Epithelial cell of prostate (primary cell): ENCODE data around the gene MKKS.
"Not testable (repeated sequence)": the region's sequence is repeated elsewhere in the genome, so short reads cannot be mapped to it uniquely, and the experiment has no call there.

Experiments used
- DNase-seq: peaks from one replicate; pipeline ENCODE4 v3.0.0-alpha.2; 2011; ENCODE audit warnings: low read depth, low spot score
- H3K27ac ChIP-seq: fragments of 450-650 bp; 2 replicates; pipeline ENCODE4 v1.5.1; 2017; ENCODE audit warnings: mild to moderate bottlenecking

The MKKS gene

DNA sequence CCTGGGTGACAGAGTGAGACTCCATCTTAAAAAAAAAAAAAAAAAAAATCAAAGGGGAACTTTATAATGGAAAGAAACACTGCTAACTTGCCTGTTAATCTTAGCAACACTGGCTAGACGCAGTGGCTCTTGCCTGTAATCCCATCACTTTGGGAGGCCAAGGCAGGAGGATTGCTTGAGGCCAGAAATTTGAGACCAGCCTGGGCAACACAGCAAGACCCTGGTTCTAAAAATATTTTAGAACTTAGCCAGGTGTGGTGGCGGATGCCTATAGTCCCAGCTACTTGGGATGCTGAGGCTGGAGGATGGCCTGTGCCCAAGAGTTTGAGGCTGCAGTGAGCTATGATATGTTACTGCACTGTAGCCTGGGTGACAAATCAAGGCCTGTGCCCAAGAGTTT lies 16.8 kb downstream of the MKKS start:
- not testable (repeated sequence) for H3K27ac ChIP-seq, DNase-seq

DNA sequence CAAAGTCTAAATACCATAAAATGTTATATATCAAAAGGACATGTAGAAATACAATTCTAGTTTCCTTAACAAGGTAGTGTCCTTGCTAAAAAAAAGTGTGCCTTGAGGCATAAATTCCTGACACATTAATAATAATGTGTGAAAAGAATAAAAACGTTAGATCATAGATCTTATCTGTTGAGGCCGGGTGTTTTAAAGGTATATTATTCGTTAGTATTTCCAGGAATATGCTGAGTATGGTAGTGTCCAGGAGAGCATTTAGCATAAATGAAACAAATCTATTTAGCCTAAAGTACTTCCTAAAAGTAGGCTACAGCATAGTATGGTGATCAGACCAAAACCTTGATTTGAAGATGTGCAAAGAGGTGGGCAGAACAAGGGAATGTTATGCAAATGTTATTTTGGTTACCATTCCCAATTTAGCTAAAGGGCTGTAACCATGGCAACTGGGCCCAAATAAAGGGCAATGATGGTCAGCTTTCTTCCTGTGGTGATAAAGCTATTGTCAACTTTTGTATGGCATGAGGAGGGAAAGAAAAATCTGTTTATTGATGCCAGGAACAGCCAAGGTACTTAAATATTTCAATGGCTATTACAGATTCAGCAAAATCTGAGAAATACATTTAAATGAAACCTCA lies 18.9 kb downstream of the MKKS start:
- DNase-seq = no peak
- H3K27ac ChIP-seq = peak overlapping the region; percentile 4

DNA sequence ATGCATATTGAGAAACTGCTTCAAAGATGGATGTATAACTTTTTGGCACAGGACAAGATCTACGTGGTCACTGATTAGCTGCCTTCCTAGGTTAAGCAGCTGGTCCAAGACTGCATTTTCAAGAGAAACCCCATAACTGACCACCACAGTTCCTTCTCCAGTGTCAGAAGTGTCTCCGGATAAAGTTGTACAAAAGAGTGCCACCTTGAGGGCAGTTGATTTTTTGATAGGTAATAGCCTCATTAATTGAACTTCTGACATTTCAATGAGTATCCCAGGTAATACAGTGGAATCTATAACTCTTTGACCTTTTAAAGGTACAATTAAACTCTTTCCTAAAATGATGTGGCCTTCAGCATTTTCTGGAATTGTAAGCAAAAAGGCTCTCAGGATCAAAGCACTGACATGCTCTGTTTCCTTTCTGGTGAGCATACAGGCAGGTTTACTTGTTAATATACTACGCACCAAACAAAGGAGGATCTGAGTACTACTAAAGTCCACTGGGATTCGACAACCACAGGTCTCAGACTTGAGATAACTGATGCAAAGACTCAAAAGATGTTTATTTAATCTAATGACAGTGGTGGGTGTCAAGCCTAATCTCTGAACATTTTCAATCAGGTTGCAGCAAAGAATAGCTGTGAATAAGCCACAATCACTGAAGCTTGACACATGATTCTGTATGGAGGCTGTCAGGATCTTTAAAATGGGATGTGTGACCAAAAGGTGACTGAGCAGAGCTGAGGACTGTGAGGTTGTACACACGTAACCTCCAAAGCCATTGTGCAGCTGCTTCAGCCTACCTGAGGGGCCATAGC lies 21.2 kb downstream of the MKKS start:
- H3K27ac ChIP-seq = no peak overlapping the region
- no peak for DNase-seq

DNA sequence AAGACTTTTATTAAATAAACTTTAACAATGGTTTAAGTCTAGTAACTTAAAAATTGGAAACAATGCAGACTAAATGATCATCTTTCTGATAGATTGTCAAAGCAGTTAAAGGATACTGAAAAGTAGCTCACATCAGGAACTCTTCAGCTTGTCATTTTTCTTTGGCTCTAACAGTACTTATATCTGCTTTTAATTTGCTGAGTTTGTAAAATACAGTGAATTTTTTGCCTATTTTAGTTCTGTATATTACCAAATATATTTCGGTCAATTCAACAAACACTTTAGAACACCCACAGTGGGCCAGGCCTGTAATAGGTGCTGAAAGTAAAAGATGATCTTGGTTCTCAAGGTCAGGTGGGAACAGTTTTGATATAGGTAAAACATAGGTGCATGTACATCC lies 22.3 kb downstream of the MKKS start:
- H3K27ac ChIP-seq = no peak overlapping the region
- no peak for DNase-seq

DNA sequence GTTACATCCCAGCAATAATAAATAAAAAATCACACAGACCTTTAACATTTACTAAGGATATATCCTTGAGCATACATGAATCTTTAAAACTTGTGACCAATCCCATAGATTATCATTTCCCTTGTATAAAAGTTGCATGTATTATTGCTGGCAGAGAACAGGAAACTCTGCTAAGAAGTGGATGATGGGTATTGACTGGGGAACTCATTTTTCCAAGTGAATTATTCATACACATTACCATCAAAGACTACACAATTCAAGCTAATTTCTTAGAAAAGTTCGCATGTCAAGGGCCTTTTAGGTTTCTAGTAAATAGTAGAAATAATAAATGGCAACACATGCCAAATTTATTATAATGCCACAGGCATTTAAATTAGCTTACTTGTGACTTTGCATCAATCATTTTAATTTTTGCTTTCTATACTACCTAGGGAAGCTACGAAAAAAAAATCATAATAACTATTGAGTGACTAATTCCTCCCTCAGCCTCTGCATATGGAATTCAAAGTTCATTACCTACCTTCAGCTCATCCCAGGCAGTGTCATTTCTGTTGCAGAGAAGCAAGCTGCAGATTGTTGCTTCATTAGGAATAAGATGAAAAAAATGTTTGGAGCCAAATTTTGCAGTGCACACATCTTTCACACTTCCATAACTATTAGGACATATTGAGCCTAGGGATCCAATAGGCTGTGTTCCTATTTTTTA lies 25.8 kb downstream of the MKKS start:
- no peak for DNase-seq
- H3K27ac ChIP-seq = no peak overlapping the region

DNA sequence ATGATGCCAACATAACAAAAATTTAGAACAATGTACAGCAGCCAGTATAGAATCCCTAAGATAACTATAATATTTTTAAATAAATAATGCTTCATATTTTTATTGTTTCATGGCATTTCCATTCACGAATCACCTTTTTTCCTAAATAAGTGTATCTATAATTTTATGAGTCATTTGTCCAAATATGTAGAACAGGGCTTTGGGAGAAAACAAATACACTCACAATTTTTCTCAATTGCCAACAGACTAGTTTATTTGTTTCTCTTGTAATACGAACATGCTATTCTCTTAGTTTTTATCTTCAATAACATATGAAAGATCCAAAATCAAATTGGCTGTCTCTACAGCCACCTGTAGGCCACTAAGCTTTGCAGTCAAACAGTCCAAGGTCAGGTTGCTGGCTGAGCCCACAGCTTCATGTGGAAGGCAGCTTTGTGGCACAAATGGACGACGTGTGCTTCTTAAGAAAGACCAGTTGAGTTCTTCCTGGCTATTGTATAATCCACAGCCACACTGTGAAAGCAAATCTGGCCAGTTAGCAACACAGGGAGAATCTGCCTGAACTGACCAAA lies 29.0 kb downstream of the MKKS start:
- DNase-seq = no peak
- H3K27ac ChIP-seq = no peak overlapping the region

DNA sequence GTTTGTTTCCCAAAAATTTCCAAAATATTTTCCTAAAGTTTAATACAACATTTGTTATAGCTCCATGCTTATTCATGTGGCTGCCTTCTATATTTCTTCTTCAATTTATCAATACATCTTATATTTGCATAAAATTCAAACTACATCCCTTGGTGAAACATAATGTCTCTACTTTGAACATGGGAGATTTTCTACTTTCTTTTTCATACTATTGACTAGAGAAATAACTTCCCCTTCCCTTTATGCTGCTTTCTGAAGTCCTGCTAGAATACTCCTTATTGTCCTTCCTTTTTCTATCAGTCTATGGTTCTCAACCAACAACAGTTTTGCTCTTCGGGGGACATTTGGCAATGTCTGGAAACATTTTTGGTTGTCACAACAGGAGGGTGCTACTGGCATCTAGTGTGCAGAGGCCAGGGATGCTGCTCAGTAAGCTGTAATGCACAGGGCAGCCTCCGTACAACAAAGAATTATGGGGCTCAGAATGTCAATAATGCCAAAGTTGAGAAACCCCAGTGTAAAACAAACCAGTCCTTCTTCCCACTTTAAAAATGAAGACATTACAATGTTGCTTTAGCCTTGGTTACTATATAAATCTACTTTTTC lies 29.9 kb downstream of the MKKS start:
- no peak for DNase-seq

DNA sequence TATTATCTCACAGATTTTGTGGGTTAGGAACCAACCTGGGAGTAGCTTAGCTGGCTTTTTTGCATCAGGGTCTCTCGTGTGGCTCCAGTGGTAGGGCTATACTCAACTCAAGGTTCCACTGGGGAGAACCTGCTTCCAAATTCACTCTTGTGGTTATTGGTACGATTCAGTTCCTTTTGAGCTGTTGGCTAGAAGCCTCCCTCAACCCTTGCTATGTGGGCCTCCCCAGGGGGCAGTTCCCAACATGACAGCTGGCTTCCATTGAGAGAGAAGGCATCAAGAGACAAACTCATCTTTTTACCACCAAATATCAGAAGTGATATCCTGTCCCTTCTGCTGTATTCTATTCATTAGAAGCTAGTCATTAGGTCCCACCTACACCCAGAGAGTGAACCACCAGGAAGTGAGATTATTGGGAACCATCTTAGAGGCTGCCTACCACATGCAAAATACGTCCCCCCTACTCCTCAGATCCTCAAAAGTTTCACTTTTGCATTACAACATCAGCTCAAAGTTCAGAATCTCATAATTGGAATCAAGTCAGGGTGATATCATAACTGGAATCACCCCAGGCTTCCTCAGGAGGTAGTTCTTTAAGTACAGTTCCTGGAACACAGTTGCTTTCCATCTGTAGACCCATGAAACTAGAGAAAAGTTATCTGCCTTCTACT lies 30.9 kb downstream of the MKKS start:
- no peak overlapping the region for H3K27ac ChIP-seq
- no peak for DNase-seq

More for the DNA sequence above, 29.9 kb downstream of the MKKS start:
- H3K27ac ChIP-seq = no peak overlapping the region

DNA sequence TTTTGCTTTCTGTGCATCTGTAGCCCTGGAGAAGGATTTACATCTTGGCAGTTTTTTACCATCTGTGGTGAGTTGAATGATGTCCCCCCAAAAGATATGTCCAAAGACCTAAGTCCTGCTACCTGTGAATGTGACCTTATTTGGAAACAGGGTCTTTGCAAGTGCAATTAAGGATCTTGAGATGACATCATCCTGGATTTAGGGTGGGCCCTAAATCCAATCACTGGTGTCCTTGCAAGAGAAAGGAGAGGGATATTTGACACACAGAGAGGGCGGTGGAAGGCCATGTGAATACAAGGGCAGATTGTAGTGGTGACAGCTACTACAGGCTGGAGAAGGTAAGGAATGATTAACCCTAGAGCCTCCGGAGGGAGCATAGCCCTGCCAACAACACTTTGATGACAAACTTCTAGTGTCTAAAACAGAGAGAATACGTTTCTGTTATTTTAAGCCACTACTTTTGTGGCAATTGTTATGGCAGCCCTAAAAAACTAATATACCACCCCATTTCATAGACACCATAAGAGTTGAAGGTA lies 35.1 kb downstream of the MKKS start:
- DNase-seq = no peak

DNA sequence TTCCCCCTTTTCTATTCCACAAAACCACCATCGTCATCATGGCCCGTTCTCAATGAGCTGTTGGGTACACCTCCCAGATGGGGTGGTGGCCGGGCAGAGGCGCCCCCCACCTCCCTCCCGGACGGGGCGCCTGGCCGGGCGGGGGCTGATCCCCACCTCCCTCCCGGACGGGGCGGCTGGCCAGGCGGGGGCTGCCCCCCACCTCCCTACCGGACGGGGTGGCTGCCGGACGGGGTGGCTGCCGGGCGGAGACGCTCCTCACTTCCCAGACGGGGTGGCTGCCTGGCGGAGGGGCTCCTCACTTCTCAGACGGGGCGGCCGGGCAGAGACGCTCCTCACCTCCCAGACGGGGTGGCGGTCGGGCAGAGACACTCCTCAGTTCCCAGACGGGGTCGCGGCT lies 39.3 kb downstream of the MKKS start:
- DNase-seq, H3K27ac ChIP-seq: not testable (repeated sequence)

More for the DNA sequence above, 35.1 kb downstream of the MKKS start:
- no peak overlapping the region for H3K27ac ChIP-seq

DNA sequence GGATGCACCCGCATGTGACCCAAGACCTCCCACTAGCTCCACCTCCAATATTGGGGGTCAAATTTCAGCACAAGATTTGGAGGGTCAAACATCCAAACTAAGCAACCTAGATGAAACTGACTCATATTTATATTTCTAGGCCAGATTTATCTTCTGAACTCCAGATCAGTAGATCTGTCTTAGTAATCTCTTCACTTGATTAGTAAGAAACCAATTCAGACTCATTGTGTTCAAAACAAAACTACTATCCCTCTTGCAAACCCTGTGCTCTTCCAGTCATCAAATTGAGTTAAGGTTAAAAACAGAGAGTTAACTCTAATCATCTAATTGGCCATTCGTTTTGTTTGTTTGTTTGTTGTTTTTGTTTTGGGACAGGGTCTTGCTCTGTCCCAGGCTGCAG lies 43.3 kb downstream of the MKKS start:
- no peak for DNase-seq

DNA sequence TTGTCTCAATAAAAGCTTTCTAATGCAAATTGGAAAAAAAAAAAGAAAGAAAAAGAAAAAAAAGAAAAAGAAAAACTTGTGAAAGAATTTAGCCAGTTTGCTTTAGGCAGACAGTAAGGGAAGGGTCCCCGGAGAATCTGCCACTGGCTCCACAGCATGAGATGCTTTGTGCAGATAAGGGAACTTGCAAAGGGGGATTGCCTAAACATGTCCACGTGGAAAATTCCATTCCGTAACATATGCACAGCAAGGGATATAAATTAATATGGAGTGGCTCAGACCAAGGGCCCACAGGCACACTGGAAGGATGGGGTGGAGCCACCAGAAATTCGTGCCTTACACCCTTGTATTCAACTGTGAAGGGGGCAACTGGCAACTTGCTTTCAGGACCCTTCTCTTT lies 45.4 kb downstream of the MKKS start:
- H3K27ac ChIP-seq = no peak overlapping the region
- DNase-seq = no peak

More for the DNA sequence above, 43.3 kb downstream of the MKKS start:
- no peak overlapping the region for H3K27ac ChIP-seq

DNA sequence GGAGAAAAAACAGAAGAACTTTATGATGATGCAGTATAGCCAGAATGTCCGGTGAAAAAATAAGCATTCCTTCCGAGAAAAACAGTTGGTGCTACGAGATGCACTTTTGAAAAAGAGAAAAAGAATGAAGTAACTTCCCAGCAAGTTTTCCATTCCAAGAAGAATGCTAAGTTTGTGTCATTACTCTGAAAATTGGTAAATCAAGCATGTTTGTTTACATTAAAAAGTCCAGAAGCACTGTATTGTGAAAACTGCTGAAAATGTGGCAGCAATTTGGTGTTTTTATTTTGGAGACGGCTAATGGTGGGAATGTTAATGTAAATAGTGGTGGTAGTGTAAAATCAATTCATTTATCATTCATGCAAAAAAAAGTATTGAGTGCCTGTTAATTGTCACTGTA lies 46.3 kb downstream of the MKKS start:
- no peak overlapping the region for H3K27ac ChIP-seq
- DNase-seq = no peak

DNA sequence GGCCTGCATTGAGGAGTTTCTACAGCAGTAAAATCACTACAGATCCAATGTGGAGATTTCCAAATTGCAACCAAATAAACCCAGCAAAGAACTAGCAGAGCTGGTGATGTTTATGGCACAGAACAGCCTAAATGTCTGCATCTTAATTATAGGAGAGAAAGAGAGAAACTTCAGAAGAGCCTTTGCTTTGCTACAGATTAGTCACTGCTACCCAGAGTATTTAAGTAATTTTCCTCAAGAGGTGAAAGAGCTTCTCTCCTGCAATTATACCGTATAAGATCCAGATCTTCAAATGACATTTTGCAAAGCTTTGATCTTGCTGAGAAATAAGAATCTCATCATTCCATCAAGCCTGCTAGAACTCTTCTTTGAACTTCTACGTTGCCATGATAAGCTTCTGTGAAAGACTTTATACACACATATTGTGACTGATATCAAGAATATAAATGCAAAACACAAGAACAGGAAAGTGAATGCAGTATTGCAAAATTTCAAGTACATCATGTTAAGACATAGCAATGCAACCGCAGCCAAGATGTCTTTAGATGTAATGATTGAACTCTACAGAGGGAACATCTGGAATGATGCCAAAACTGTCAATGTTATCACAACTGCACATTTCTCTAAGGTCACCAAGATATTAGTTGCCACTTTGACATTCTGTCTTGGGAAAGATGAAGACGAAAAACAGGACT lies 48.0 kb downstream of the MKKS start:
- no peak overlapping the region for H3K27ac ChIP-seq
- no peak for DNase-seq

DNA sequence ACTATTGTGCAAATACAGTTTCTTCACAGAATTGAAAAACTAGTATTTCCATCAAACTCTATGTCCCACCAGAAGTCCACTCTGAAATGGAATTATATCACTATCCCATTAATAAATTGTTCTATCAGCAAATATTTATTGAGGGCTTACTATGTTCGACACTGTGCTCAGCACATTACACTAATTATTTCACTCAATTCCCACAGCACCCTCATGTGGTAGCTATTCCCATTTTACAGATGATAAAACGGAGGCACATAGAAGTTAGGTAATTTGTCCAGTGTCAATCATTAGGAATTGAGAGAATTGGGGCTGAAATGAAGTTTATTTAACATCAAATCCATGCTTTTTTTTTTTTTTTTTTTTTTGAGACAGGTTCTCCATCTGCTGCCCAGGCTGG lies 52.5 kb downstream of the MKKS start:
- DNase-seq = no peak
- H3K27ac ChIP-seq = no peak overlapping the region

DNA sequence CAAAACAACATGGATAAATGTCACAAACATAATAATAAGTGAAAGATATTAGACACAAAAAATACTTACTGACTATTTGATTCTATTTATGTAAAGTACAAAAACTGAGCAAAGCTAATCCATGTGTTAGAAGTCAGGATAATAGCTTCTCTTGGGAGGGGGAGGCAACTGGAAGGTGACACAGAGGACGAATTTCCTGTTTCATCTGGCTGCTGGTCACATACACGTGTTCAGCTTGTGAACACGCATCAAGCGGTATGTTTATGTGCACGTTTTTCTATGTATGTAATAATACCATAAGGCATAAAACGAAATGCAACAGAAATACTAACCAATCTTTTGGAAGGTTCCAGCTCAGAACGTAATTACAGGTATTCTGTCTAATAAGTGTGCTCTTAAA lies 54.3 kb downstream of the MKKS start:
- DNase-seq = no peak

DNA sequence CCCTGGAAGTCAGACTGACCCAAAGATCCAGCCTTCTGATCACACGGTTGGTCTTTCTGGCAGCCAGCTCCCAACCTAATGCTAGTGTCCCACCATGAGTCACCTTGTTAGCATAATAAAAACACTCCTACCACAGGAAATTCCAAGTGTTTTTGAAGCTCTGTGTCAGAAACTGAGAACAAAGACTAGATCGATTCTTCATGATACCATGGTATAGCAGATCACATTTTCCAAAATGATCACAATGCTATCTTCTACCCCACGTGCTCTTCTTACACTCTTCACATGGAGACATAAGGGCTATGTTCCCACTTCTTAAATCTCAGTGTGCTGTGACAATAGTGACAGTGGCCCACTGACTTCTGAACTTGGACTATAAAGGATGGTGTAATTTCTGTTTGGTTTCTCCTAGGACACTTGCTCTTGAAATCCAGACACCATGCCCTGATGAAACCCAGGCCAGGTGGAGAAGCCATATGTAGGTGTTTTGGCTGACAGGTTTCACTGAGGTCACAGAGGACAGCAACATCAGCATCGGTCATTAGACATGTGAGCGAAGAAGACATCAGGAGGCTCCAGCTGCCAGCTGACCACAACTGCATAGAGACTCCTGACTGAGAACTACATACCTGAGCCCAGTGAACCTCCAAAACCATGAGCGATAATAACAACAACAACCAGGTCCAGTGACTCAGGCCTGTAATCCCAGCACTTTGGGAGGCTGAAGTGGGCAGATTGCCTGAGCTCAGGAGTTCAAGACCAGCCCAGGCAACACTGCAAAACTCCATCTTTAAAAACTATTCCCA lies 57.5 kb downstream of the MKKS start:
- H3K27ac ChIP-seq = peak overlapping the region; percentile 8
- peak; percentile 6 for DNase-seq

More for the DNA sequence above, 54.3 kb downstream of the MKKS start:
- no peak overlapping the region for H3K27ac ChIP-seq

DNA sequence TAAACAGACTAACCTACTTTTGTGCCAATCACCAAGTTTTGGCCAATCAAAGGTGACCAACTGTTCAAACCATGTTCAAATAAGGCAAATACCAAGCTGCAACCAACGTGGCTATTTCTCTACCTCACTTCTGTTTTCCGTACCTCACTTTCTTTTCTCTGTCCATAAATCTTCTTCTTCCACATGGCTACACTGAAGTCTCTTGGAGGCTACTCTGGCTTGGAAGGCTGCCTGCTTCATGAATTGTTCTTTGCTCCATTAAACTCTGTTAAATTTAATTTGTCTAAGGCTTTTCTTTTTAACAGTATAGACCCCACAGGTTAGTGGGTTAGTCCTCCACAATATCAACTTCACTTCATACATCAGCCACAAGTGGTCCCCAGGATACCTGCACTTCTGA lies 58.8 kb downstream of the MKKS start:
- DNase-seq = no peak
- no peak overlapping the region for H3K27ac ChIP-seq
